Measurements from ENCODE around the gene SMYD3. TPM values are rescaled to one million over a fixed set of nuclear protein-coding genes. Genes with fewer than 3 reads are reported as not detected.

SMYD3 gene
- total and polyA plus RNA-seq, 2 donors (not counting 1 experiment from before 2014, with no cell fraction given): 9.7 to 37.2 TPM

DNA sequence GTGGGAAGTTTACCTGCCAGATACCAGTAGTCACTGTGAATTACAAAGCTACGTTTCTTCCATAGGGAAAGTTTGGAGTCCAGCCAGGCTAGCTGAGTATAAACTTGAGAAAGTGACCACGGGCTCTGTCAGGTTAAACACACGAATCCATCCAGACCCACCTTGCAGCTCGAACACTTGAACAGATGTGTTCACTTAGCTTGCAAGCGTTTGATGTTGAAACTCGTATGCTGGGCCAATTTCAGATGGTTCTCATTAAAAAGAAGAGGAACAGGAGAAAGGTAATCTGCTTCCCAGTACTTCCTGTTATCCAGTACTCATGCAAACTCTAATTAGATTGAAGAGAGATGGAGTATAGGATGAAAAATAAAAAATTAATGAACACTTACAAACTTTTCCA lies 636.4 kb downstream of the SMYD3 start:
- no peaks in the 10 kb centered on the region for H3K27me3 ChIP-seq (replicated peaks in 1 of 4; ENCODE audit: control extremely low read depth in 1 of 4, control insufficient read depth in 3 of 4, insufficient read depth in 4 of 4, low read length in 3 of 4)
- DNase-seq (no peak), ATAC-seq (ENCODE audit: low read depth) (no peak)
- WGBS (ENCODE audit: insufficient coverage): 100% methylated on average over 5 of the region's 6 CpGs
- H3K9ac ChIP-seq (ENCODE audit: low read length): no peak overlapping the region
- Mint-ChIP-seq H3K4me1 (no peaks in the 10 kb centered on the region), H3K27ac (no peak overlapping the region), H3K4me3 (no peak overlapping the region), H3K9me3 (ENCODE audit: insufficient read depth) (no peaks in the 10 kb centered on the region), H3K27me3 (no peaks in the 10 kb centered on the region)
- no peak overlapping the region for H3K27ac ChIP-seq (ENCODE audit: low read length in 2 of 2)
- no peaks in the 10 kb centered on the region for H3K4me1 ChIP-seq (ENCODE audit: control insufficient read depth in 2 of 2, insufficient read depth in 2 of 2, low read length in 2 of 2)
- H3K4me2 ChIP-seq (replicated peaks; ENCODE audit: low read depth, low read length, poor library complexity, severe bottlenecking): no peak overlapping the region
- H3K9me3 ChIP-seq (ENCODE audit: control extremely low read depth in 1 of 3, control insufficient read depth in 2 of 3, insufficient read depth in 1 of 3, low read length in 2 of 3): no peaks in the 10 kb centered on the region
- intact Hi-C loops (cut with micrococcal nuclease): no loop called here
- H2AFZ ChIP-seq (ENCODE audit: insufficient read depth, low read depth, low read length, poor library complexity, severe bottlenecking): no peak overlapping the region
- H3K4me3 ChIP-seq (ENCODE audit: control extremely low read depth in 1 of 5, extremely low read depth in 1 of 5, insufficient read depth in 1 of 5, low read depth in 2 of 5, low read length in 4 of 5): no peak overlapping the region
- ChIA-PET CTCF (no interaction called here), POLR2A (no interaction called here)
- H3K79me2 ChIP-seq (ENCODE audit: control insufficient read depth, insufficient read depth, low read length): no peaks in the 10 kb centered on the region
- H3K36me3 ChIP-seq (replicated peaks in 1 of 2; ENCODE audit: control extremely low read depth in 1 of 2, control insufficient read depth in 1 of 2, extremely low read depth in 1 of 2, insufficient read depth in 2 of 2, low read length in 1 of 2): no peaks in the 10 kb centered on the region
- no peaks in the 10 kb centered on the region for H4K20me1 ChIP-seq (ENCODE audit: control insufficient read depth, insufficient read depth, low read length, poor library complexity, severe bottlenecking)
- no peak for TF ChIP-seq EZH2 (IDR thresholded peaks at IDR 0.05; ENCODE audit: borderline replicate concordance, insufficient read depth, low read depth, low read length, poor library complexity, severe bottlenecking)
- TF ChIP-seq, protein P1, sequence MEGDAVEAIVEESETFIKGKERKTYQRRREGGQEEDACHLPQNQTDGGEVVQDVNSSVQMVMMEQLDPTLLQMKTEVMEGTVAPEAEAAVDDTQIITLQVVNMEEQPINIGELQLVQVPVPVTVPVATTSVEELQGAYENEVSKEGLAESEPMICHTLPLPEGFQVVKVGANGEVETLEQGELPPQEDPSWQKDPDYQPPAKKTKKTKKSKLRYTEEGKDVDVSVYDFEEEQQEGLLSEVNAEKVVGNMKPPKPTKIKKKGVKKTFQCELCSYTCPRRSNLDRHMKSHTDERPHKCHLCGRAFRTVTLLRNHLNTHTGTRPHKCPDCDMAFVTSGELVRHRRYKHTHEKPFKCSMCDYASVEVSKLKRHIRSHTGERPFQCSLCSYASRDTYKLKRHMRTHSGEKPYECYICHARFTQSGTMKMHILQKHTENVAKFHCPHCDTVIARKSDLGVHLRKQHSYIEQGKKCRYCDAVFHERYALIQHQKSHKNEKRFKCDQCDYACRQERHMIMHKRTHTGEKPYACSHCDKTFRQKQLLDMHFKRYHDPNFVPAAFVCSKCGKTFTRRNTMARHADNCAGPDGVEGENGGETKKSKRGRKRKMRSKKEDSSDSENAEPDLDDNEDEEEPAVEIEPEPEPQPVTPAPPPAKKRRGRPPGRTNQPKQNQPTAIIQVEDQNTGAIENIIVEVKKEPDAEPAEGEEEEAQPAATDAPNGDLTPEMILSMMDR (IDR thresholded peaks at IDR 0.05): no peak

DNA sequence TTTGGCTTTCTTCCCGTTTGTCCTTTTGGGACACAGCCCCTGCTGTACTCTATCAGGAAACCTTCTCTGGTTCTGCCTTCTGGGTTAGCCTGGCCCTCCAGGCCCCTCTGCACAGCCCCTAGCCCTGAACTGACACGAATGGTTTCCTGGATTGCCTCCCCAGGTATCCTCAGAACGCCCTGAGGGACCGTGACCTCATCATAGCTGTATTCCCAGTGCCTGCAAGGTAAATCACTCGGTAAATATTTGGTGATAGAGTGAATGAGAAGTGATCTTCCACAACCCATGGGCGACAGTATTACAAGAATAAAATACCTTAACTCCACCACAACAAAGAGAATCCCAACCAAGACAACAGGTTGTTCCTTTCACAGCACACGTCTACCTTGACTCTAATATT lies 637.2 kb downstream of the SMYD3 start:
- ATAC-seq (ENCODE audit: low read depth) (no peak), DNase-seq (no peak)
- Histone ChIP-seq H2AFZ (ENCODE audit: insufficient read depth, low read depth, low read length, poor library complexity, severe bottlenecking) (no peak overlapping the region), H3K9me3 (ENCODE audit: control extremely low read depth in 1 of 3, control insufficient read depth in 2 of 3, insufficient read depth in 1 of 3, low read length in 2 of 3) (no peaks in the 10 kb centered on the region), H3K4me3 (ENCODE audit: control extremely low read depth in 1 of 5, extremely low read depth in 1 of 5, insufficient read depth in 1 of 5, low read depth in 2 of 5, low read length in 4 of 5) (no peak overlapping the region), H3K4me1 (ENCODE audit: control insufficient read depth in 2 of 2, insufficient read depth in 2 of 2, low read length in 2 of 2) (no peaks in the 10 kb centered on the region), H4K20me1 (ENCODE audit: control insufficient read depth, insufficient read depth, low read length, poor library complexity, severe bottlenecking) (no peaks in the 10 kb centered on the region), H3K4me2 (replicated peaks; ENCODE audit: low read depth, low read length, poor library complexity, severe bottlenecking) (no peak overlapping the region), H3K79me2 (ENCODE audit: control insufficient read depth, insufficient read depth, low read length) (no peaks in the 10 kb centered on the region), H3K27me3 (replicated peaks in 1 of 4; ENCODE audit: control extremely low read depth in 1 of 4, control insufficient read depth in 3 of 4, insufficient read depth in 4 of 4, low read length in 3 of 4) (no peaks in the 10 kb centered on the region), H3K27ac (ENCODE audit: low read length in 2 of 2) (no peak overlapping the region), H3K9ac (ENCODE audit: low read length) (no peak overlapping the region), H3K36me3 (replicated peaks in 1 of 2; ENCODE audit: control extremely low read depth in 1 of 2, control insufficient read depth in 1 of 2, extremely low read depth in 1 of 2, insufficient read depth in 2 of 2, low read length in 1 of 2) (no peaks in the 10 kb centered on the region)
- Mint-ChIP-seq H3K27me3 (no peaks in the 10 kb centered on the region), H3K4me1 (no peaks in the 10 kb centered on the region), H3K27ac (no peak overlapping the region), H3K4me3 (no peak overlapping the region), H3K9me3 (ENCODE audit: insufficient read depth) (no peaks in the 10 kb centered on the region)
- intact Hi-C loops (cut with micrococcal nuclease): no loop called here
- 94% methylated on average over 4 of the region's 7 CpGs for WGBS (ENCODE audit: insufficient coverage)
- ChIA-PET POLR2A (no interaction called here), CTCF (no interaction called here)
- no peak for TF ChIP-seq EZH2 (IDR thresholded peaks at IDR 0.05; ENCODE audit: borderline replicate concordance, insufficient read depth, low read depth, low read length, poor library complexity, severe bottlenecking)
- TF ChIP-seq, protein P1 (IDR thresholded peaks at IDR 0.05): no peak
